Esophagus muscularis mucosa (tissue), 4 donors: Measurements from ENCODE around the gene SPACA9.

ENCODE experiments used
- CTCF ChIP-seq, 3 experiments: fragments of 200-600 bp in 2 of 3; fragments of 450-650 bp in 1 of 3; sonication (generic) in 2 of 3; IDR thresholded peaks; one replicate each; pipeline ENCODE4 v1.5.1; 2017 to 2019; ENCODE audit warnings: antibody characterized with exemption in 3 of 3, mild to moderate bottlenecking in 2 of 3, moderate library complexity in 1 of 3
- EP300 ChIP-seq: sonication (generic); formaldehyde crosslinking; IDR thresholded peaks from one replicate; pipeline ENCODE4 v1.6.1; 2017; ENCODE audit warnings: antibody characterized with exemption
- POLR2A ChIP-seq: fragments of 450-650 bp; IDR thresholded peaks from one replicate; pipeline ENCODE4 v1.6.1; 2017; ENCODE audit warnings: antibody characterized with exemption, moderate library complexity, mild to moderate bottlenecking, low read depth
- POLR2AphosphoS5 ChIP-seq, 2 donors: sonication (generic); formaldehyde crosslinking; IDR thresholded peaks; one replicate each; pipeline ENCODE4 v1.6.1; 2017; ENCODE audit warnings: antibody characterized with exemption in 2 of 2

- no peak for TF ChIP-seq CTCF (IDR thresholded peaks at IDR 0.05)
- TF ChIP-seq POLR2AphosphoS5 (IDR thresholded peaks at IDR 0.05): no peak
- TF ChIP-seq POLR2A: no peak
- TF ChIP-seq EP300: no peak
Measured at GRCh38 chr9:132864691-132865090, 14.0 kb upstream of the SPACA9 start.
